NCI-H1694 (cell line): Measurements from ENCODE around the gene NEUROG2.
"Not testable (repeated sequence)": the region's sequence is repeated elsewhere in the genome, so short reads cannot be mapped to it uniquely, and the experiment has no call there.

Source experiments
- DNase-seq: peaks from one replicate; lab custom pipeline; 2025; lab: John Stamatoyannopoulos, UW

NEUROG2 gene

DNA sequence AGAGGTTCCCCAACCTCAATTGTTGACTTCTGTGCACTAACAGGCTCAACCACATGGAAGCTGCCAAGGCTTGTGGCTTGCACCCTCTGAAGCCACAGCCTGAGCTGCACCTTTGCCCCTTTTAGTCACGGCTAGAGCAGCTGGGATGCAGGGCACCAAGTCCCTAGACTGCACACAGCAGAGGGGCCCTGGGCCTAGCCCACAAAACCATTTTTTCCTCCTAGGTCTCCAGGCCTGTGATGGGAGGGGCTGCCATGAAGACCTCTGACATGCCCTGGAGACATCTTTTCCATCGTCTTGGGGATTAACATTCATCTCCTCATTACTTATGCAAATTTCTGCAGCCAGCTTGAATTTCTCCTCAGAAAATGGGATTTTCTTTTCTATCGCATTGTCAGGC is 25.2 kb downstream of the NEUROG2 start:
- DNase-seq: not testable (repeated sequence)

GRCh38 chr4:112485930-112486329 is 30.1 kb downstream of the NEUROG2 start:
- no peak for DNase-seq

DNA sequence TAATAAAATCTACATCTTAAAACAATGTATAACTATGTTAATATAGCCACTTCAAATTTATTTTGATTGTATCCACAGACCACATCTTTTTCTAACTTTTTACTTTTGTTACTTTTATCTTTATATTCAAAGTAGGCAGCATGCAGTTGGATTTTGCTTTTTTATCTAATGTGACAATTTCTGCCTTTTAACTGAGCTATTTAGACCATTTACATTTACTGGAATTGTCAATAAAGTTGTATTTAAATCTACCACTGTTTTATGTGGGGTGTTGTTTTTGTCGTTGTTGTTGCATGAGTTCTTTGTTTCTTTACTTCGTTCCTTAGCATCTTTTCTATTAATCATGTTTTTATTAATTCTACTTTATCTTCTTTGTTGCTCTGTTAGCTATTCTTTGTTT is 42.0 kb downstream of the NEUROG2 start:
- no peak for DNase-seq

GRCh38 chr4:112472318-112472717 is 43.7 kb downstream of the NEUROG2 start:
- no peak for DNase-seq
